ENCODE measurements around the gene GABARAPL1.
"Not testable (repeated sequence)": the region's sequence is repeated elsewhere in the genome, so short reads cannot be mapped to it uniquely, and the experiment has no call there.

Gene GABARAPL1

GRCh38 chr12:10196210-10196609 is 16.5 kb upstream of the GABARAPL1 start:
- peak; percentile 71 for FAIRE-seq
- DNase-seq (ENCODE audit: insufficient read length, low spot score), result peak; percentile 32
- 0 out of 2 replicates have a peak, but pooled peaks have one; percentile 25 for TF ChIP-seq POU2F2 (IDR thresholded peaks at IDR 0.05; ENCODE audit: low read depth, low read length)
- no peak for TF ChIP-seq POLR2A (IDR thresholded peaks at IDR 0.05; ENCODE audit: low read depth, low read length)

DNA sequence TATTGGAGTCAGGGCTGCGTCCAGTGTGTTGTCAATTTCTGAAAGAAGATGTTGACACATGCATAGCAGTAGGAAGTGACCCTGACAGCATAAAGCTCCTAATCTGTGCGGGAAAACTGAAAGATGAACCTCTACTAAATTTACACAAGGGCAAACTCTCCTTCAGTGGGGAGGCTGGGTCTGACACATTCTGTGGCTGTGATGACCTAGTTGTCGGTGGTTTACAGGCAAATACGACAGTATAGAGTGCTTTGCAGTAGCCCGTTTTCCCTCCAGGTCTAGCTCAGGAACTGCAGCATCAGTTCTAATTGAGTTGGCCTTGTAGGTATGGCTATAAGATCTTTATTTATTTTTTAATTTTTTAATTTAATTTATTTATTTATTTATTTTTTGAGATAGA is 14.8 kb upstream of the GABARAPL1 start:
- TF ChIP-seq TAF1 (IDR thresholded peaks at IDR 0.05; ENCODE audit: low read depth, low read length) (no peak), POU2F2 (IDR thresholded peaks at IDR 0.05; ENCODE audit: low read depth, low read length) (no peak), POLR2A (IDR thresholded peaks at IDR 0.05; ENCODE audit: low read depth, low read length) (no peak), PAX5 (IDR thresholded peaks at IDR 0.05; ENCODE audit: insufficient read depth, low read length, severe bottlenecking) (no peak)
- no peak for DNase-seq (ENCODE audit: insufficient read length, low spot score)
- FAIRE-seq, result no peak

DNA sequence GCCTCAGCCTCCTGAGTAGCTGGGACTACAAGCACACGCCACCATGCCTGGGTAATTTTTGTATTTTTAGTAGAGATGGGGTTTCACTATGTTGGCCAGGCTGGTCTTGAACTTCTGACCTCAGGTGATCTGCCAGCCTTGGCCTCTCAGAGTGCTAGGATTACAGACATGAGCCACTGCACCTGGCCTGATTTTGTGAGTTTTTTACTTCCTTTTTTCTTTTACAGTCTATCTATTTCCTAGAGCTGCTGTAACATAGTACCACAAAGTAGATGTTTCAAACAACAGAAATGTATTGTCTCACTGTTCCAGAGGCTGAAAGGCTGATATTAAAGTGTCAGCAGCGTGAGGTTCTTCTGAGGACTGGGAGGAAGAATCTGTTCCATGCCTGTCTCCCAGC is 8.2 kb upstream of the GABARAPL1 start:
- not testable (repeated sequence) for FAIRE-seq; DNase-seq (ENCODE audit: insufficient read length, low spot score)

- no peak for TF ChIP-seq POLR2A (IDR thresholded peaks at IDR 0.05; ENCODE audit: low read depth, low read length)
- DNase-seq (ENCODE audit: insufficient read length, low spot score), result no peak
- no peak for FAIRE-seq
These were observed 7.4 kb upstream of the GABARAPL1 start for GRCh38 chr12:10205220-10205807.

DNA sequence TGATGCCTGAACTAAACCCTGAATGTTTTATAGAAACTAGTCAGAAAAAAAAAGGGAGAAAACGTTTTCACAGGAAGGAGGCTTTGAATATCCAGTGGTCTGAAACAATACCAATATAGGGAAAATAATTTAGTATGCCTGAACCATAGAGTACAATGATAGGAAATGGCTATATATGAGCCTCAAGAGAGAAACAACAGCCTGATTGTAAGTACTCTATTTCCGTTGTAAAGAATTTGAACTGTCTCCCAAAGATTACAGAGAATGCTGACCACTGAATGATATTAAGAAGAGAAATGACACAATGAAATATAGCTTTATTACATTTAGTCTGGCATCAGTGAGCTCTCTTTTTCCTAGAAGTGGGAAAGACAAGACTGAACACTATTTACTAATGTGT is 5.5 kb upstream of the GABARAPL1 start:
- DNase-seq (ENCODE audit: insufficient read length, low spot score) (no peak), FAIRE-seq (no peak)
- no peak for TF ChIP-seq POLR2AphosphoS5 (IDR thresholded peaks at IDR 0.05; ENCODE audit: low read depth, low read length)
- TF ChIP-seq PAX5 (IDR thresholded peaks at IDR 0.05; ENCODE audit: insufficient read depth, low read length, severe bottlenecking), result no peak
- no peak for TF ChIP-seq SPI1 (IDR thresholded peaks at IDR 0.05; ENCODE audit: low read depth, low read length)
- no peak for TF ChIP-seq TAF1 (IDR thresholded peaks at IDR 0.05; ENCODE audit: low read depth, low read length)
- no peak for TF ChIP-seq POU2F2 (IDR thresholded peaks at IDR 0.05; ENCODE audit: low read depth, low read length)
- TF ChIP-seq POLR2A (IDR thresholded peaks at IDR 0.05; ENCODE audit: low read depth, low read length), result no peak

GRCh38 chr12:10210225-10210624 is 2.5 kb upstream of the GABARAPL1 start:
- no peak for FAIRE-seq
- no peak for DNase-seq (ENCODE audit: insufficient read length, low spot score)
- no peak for TF ChIP-seq POLR2AphosphoS5 (IDR thresholded peaks at IDR 0.05; ENCODE audit: low read depth, low read length)
- TF ChIP-seq SPI1 (IDR thresholded peaks at IDR 0.05; ENCODE audit: low read depth, low read length), result no peak
- TF ChIP-seq POU2F2 (IDR thresholded peaks at IDR 0.05; ENCODE audit: low read depth, low read length), result no peak
- no peak for TF ChIP-seq TAF1 (IDR thresholded peaks at IDR 0.05; ENCODE audit: low read depth, low read length)
- no peak for TF ChIP-seq PAX5 (IDR thresholded peaks at IDR 0.05; ENCODE audit: insufficient read depth, low read length, severe bottlenecking)
- TF ChIP-seq POLR2A (IDR thresholded peaks at IDR 0.05; ENCODE audit: low read depth, low read length), result no peak

DNA sequence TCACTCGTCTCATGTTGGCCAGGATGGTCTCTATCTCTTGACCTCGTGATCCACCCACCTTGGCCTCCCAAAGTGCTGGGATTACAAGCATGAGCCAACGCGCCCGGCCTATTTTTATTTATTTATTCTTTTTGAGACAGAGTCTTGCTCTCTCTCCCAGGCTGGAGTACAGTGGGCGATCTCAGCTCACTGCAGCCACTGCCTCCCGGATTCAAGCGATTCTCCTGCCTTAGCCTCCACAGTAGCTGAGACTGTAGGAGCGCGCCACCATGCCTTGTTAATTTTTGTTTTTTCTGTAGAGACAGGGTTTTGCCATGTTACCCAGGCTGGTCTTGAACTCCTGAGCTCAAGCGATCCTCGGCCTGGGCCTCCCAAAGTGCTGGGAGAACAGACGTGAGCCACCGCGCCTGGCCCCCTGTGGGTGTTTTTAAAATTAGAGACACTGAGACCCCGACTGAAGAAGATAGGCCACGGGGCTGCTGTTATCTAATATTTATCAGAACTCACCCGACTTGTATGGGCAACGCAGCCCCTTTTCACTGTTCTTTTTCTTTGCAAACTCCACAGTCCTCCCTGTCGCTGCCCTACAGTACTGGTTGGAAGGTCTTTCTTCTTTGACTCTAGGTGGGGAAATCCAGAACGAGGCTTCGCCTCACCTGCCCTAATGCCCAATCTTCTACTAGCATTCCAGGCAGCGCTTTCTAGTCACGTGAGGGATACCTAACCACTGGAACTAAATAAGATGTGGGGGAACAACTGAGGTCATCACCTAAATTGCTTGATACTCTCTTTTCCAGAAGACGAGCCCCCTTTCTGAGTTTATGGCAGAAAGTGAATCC is 1.4 kb upstream of the GABARAPL1 start:
- DNase-seq (ENCODE audit: insufficient read length, low spot score) (no peak), FAIRE-seq (no peak)
- TF ChIP-seq POLR2AphosphoS5 (IDR thresholded peaks at IDR 0.05; ENCODE audit: low read depth, low read length) (no peak), POU2F2 (IDR thresholded peaks at IDR 0.05; ENCODE audit: low read depth, low read length) (no peak), POLR2A (IDR thresholded peaks at IDR 0.05; ENCODE audit: low read depth, low read length) (no peak), TAF1 (IDR thresholded peaks at IDR 0.05; ENCODE audit: low read depth, low read length) (no peak), SPI1 (IDR thresholded peaks at IDR 0.05; ENCODE audit: low read depth, low read length) (no peak), PAX5 (IDR thresholded peaks at IDR 0.05; ENCODE audit: insufficient read depth, low read length, severe bottlenecking) (no peak)

- FAIRE-seq, result peak; percentile 50
- TF ChIP-seq POLR2AphosphoS5 (IDR thresholded peaks at IDR 0.05; ENCODE audit: low read depth, low read length) (no peak), SPI1 (IDR thresholded peaks at IDR 0.05; ENCODE audit: low read depth, low read length) (no peak), PAX5 (IDR thresholded peaks at IDR 0.05; ENCODE audit: insufficient read depth, low read length, severe bottlenecking) (no peak), TAF1 (IDR thresholded peaks at IDR 0.05; ENCODE audit: low read depth, low read length) (no peak), POLR2A (IDR thresholded peaks at IDR 0.05; ENCODE audit: low read depth, low read length) (no peak), POU2F2 (IDR thresholded peaks at IDR 0.05; ENCODE audit: low read depth, low read length) (no peak)
- DNase-seq (ENCODE audit: insufficient read length, low spot score), result peak; percentile 40
These were observed 538 bp upstream of the GABARAPL1 start for GRCh38 chr12:10211940-10212738.

DNA sequence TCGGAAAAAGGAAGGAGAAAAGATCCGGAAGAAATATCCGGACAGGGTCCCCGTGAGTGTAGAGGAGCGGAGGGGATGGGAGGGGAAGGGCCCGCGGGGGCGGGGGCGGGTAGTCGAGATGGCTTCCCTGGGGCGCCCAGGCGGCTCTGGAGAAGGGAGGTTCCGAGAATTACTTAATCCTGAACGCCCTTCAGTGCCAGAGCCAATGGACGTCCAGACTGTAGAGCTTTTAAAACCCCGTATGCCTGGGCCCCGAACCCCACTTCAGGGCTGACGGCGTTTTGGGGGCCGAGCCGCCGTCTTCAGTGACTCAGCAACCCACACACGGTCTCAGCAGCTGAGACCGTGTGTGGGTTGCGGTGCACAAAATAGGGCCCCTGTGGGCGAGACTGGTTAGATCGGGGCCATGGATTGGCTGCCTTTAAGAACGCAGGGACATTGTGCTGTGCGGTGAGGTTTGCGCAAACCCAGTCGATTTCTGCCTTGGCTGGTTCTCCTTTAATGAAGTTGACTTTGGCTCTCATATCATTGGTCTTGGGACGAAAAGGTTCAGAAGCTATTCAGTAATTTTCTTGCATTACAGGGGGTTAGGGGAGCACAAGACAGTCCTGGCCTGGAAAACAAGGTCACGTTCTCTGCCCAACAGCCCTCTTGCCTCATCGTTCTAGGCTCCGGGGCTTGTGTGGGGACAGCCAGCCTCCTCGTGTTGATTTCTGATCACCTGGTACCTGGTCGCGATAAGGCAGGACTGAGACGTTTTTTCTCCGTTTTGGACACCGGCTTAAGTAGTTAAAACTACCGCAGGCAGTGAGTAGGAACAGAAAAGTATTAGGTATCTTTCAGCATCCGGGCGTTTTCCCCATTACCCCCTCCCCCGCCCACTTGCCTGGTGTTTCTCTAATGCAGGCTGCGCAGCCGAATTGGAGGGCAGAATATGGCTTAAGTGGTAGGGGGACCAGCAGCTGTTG is 775 bp downstream of the GABARAPL1 start:
- TF ChIP-seq PAX5 (IDR thresholded peaks at IDR 0.05; ENCODE audit: insufficient read depth, low read length, severe bottlenecking), result no peak
- TF ChIP-seq SPI1 (IDR thresholded peaks at IDR 0.05; ENCODE audit: low read depth, low read length), result no peak
- TF ChIP-seq POLR2AphosphoS5 (IDR thresholded peaks at IDR 0.05; ENCODE audit: low read depth, low read length), result peak; percentile 66; the same call in 1 of the 2 replicates
- peak; percentile 63; the same call in 1 of the 2 replicates for TF ChIP-seq POLR2A (IDR thresholded peaks at IDR 0.05; ENCODE audit: low read depth, low read length)
- 0 out of 2 replicates have a peak, but pooled peaks have one; percentile 36 for TF ChIP-seq TAF1 (IDR thresholded peaks at IDR 0.05; ENCODE audit: low read depth, low read length)
- no peak for TF ChIP-seq POU2F2 (IDR thresholded peaks at IDR 0.05; ENCODE audit: low read depth, low read length)
- peak; percentile 49 for DNase-seq (ENCODE audit: insufficient read length, low spot score)
- FAIRE-seq, result peak; percentile 57
